GM12872 (cell line): ENCODE data around the gene TTC19.

Experiments used
- TF ChIP-seq, protein P1 (sequence below): IDR thresholded peaks from 3 replicates; pipeline ENCODE4 v1.5.1; 2011; ENCODE audit warnings: low read depth, mild to moderate bottlenecking, low read length, moderate library complexity; ENCODE audit not compliant: insufficient read depth

TTC19 gene

DNA sequence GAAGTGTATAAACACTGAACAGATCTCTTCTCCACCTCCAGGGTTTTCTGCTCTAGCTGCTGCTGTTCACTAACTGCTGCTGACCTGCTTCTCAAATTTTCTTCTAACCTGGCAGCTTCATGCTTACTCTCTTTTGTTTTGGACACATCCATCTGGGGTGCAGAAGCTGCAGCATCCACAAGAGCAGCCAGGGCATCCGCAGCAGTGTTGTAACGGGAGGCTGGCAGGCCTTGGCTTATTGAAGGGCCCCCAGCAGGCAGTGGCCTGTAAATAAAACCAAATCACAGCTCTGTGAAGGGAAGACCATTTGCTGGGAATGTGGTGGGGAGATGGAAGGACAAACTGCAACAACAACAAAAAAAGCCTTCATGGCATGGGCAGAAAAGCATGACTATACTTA is 62.0 kb downstream of the TTC19 start:
- TF ChIP-seq, protein P1, sequence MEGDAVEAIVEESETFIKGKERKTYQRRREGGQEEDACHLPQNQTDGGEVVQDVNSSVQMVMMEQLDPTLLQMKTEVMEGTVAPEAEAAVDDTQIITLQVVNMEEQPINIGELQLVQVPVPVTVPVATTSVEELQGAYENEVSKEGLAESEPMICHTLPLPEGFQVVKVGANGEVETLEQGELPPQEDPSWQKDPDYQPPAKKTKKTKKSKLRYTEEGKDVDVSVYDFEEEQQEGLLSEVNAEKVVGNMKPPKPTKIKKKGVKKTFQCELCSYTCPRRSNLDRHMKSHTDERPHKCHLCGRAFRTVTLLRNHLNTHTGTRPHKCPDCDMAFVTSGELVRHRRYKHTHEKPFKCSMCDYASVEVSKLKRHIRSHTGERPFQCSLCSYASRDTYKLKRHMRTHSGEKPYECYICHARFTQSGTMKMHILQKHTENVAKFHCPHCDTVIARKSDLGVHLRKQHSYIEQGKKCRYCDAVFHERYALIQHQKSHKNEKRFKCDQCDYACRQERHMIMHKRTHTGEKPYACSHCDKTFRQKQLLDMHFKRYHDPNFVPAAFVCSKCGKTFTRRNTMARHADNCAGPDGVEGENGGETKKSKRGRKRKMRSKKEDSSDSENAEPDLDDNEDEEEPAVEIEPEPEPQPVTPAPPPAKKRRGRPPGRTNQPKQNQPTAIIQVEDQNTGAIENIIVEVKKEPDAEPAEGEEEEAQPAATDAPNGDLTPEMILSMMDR = no peak

DNA sequence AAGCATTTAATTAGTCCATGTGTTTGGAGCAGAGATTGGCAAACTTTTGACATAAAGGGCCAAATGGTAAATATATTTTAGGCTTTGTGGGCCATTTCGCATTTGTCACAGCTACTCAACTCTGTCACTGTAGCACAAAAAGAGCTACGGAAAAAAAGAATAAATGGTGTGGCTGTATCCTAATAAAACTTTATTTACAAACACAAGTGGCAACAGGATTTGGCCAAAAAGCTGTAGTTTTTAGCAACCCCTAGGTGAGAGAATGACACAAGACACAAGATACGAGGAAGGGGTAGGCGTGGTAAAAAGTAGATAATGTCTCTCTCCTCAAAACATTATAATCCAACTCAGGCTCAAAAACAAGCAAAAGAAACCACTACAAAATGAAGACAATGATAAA is 66.5 kb downstream of the TTC19 start:
- TF ChIP-seq, protein P1 = no peak

DNA sequence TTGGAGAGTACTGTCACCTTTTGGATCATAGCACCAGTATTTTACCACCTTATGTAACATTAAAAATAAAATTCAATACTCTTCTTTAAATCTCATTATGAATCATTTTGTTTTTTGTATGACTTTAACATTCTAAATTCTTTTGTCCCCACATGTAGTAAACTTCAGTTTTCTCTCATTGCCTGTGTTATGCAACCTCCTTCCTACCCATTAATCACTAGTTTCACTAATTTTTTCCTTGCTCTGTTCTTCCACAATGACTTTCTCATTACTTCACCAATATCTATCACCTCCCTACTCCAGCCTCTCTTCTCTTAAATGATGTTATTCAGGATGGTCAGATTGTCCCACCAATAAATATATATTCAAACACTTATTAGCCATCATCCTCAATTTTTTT is 68.7 kb downstream of the TTC19 start:
- TF ChIP-seq, protein P1 = no peak

DNA sequence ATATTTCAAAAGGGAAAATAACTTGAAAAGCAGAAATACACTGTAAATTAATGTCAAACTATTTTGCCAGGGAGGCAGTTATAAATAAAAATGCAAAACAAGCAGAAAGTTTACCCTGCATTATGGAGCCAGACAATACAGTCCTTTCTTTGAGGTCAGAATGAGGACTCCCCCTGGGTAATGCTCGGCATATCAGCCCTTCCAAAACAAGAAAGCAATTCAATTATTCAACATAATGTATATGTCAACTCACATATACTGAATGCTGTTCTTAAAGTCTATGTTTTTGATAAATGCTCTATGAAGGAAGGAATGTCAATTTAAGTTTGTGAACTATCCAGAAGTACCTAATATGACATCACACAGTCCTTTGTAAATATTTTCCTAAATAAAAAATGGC is 72.4 kb downstream of the TTC19 start:
- TF ChIP-seq, protein P1 = no peak

DNA sequence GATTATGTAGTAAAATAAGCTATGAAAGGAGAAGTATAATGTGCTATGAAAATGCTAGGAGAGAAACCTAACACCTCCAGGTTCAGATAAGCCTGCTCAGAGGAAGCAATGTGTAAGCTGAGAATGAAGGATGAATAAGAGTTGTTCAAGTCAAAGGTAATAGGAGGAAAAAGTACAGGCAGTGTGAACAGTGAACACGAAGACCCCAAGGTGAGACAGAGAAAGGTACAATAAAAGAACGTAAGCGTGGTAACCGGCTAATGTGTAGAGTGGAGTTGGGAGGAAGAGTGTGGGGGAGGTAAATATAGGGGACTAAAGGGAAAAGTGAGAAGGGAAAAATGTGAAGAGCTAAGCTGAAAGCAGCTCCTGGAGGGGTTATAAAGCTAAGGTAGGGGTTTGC is 74.2 kb downstream of the TTC19 start:
- TF ChIP-seq, protein P1 = no peak

DNA sequence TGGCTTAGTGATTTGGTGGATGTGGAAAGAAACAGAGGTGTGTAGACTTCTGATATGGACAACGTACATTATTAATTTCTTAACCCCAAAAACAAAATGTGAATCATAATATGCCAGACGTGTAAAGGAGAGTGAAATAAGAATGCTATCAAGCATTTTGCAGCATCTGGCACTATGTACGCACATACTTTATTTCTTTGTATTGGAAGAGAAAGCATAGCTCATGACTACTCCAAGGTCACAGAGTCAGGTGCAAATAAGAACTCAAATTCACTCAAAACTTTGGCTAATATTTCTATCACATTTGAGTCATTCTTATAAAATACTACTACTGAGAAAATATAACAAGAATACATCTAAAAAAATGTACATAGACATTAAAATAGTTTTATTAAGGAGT is 74.8 kb downstream of the TTC19 start:
- TF ChIP-seq, protein P1 = no peak

DNA sequence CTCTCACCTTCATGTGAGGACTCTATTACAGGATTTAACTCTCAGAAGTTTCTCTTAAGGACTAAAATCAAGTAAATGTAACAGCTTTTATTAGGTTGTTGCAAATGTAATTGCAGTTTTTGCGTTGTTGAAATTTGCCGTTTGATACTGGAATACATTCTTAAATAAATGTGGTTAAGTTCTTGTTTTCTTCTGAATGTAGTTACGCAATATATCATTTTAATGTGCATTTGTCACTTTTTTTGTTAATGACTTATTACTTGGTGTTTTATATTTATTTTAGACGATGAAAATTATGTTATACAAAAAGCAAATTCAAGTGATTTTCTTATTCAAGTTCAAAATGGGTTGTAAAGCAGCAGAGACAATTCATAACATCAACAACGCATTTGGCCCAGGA is 76.3 kb downstream of the TTC19 start:
- TF ChIP-seq, protein P1 = no peak
